Nephron progenitor cell (in vitro differentiated cells): ENCODE results near the gene ACSS3.
"Not testable (repeated sequence)": the region's sequence is repeated elsewhere in the genome, so short reads cannot be mapped to it uniquely, and the experiment has no call there.

ENCODE experiments used
- DNase-seq: peaks from one replicate; pipeline ENCODE4 v3.0.0; 2021
- H3K27ac Mint-ChIP-seq: 2 replicates; pipeline ENCODE4 v1.8.0; 2021; ENCODE audit warnings: mild to moderate bottlenecking, moderate library complexity, mixed read lengths
- H3K27me3 Mint-ChIP-seq: 2 replicates; pipeline ENCODE4 v1.8.0; 2021; ENCODE audit warnings: mild to moderate bottlenecking, low read depth, mixed read lengths; ENCODE audit not compliant: poor library complexity
- H3K36me3 Mint-ChIP-seq: 2 replicates; pipeline ENCODE4 v1.8.0; 2021; ENCODE audit warnings: low read depth, mixed read lengths
- H3K4me1 Mint-ChIP-seq: 2 replicates; pipeline ENCODE4 v1.8.0; 2021; ENCODE audit warnings: mixed read lengths
- H3K4me3 Mint-ChIP-seq: 2 replicates; pipeline ENCODE4 v1.8.0; 2021; ENCODE audit warnings: mild to moderate bottlenecking, moderate library complexity, mixed read lengths
- H3K9me3 Mint-ChIP-seq: 2 replicates; pipeline ENCODE4 v1.8.0; 2021; ENCODE audit warnings: mild to moderate bottlenecking, moderate library complexity, mixed read lengths
- TF ChIP-seq, protein P1 (sequence below): fragments of 200-600 bp; sonication (generic); IDR thresholded peaks from 2 replicates; pipeline ENCODE4 v1.5.0; 2021; ENCODE audit warnings: antibody characterized with exemption

The ACSS3 gene, protein sequence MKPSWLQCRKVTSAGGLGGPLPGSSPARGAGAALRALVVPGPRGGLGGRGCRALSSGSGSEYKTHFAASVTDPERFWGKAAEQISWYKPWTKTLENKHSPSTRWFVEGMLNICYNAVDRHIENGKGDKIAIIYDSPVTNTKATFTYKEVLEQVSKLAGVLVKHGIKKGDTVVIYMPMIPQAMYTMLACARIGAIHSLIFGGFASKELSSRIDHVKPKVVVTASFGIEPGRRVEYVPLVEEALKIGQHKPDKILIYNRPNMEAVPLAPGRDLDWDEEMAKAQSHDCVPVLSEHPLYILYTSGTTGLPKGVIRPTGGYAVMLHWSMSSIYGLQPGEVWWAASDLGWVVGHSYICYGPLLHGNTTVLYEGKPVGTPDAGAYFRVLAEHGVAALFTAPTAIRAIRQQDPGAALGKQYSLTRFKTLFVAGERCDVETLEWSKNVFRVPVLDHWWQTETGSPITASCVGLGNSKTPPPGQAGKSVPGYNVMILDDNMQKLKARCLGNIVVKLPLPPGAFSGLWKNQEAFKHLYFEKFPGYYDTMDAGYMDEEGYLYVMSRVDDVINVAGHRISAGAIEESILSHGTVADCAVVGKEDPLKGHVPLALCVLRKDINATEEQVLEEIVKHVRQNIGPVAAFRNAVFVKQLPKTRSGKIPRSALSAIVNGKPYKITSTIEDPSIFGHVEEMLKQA

DNA sequence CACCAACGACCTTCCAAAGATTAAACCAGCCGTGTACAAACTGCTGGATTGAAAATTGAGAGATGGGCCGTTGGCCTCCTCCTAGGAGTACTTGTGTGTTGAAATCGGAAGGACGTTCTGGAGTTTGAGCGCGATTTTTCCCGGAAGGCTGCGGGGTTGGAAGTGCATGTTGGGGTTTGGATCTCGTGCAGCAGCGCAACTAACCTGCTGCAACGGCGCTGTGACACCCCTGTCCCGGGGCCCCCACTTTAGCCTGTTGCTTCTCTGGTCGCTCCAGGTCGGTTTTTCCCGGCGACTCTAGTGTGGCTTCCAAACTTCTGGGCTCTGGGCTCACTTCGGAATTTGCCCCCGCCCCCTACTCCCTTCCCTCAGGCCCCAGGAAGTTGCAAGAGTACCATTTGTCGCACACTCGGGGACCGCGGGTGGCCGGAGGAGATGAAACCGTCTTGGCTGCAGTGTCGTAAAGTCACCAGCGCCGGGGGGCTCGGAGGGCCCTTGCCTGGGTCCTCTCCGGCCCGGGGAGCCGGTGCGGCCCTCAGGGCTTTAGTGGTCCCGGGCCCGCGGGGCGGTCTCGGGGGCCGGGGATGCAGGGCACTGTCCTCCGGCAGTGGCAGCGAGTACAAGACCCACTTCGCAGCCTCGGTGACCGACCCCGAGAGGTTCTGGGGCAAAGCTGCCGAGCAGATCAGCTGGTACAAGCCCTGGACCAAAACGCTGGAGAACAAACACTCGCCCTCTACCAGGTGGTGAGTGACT is at the start of gene ACSS3:
TSS of gene ACSS3 (plus strand) at position 394 of the 756 bp plus-strand sequence. CDS start at position 436, 42 bp downstream.
- TF ChIP-seq, protein P1, sequence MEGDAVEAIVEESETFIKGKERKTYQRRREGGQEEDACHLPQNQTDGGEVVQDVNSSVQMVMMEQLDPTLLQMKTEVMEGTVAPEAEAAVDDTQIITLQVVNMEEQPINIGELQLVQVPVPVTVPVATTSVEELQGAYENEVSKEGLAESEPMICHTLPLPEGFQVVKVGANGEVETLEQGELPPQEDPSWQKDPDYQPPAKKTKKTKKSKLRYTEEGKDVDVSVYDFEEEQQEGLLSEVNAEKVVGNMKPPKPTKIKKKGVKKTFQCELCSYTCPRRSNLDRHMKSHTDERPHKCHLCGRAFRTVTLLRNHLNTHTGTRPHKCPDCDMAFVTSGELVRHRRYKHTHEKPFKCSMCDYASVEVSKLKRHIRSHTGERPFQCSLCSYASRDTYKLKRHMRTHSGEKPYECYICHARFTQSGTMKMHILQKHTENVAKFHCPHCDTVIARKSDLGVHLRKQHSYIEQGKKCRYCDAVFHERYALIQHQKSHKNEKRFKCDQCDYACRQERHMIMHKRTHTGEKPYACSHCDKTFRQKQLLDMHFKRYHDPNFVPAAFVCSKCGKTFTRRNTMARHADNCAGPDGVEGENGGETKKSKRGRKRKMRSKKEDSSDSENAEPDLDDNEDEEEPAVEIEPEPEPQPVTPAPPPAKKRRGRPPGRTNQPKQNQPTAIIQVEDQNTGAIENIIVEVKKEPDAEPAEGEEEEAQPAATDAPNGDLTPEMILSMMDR: no peak
- Mint-ChIP-seq H3K36me3 (peaks cover 4% of the 10 kb centered on the region), H3K4me3 (peak within 1 kb of the TSS; percentile 92), H3K9me3 (no peaks in the 10 kb centered on the region), H3K27me3 (peaks cover 3% of the 10 kb centered on the region), H3K4me1 (peaks cover 59% of the 10 kb centered on the region), H3K27ac (peak within 1 kb of the TSS; percentile 93)
- peak; percentile 76 for DNase-seq

GRCh38 chr12:81034926-81035325 is 43.0 kb upstream of the ACSS3 start:
- TF ChIP-seq, protein P1: no peak
- Mint-ChIP-seq H3K27ac (no peak overlapping the region), H3K4me3 (no peak overlapping the region), H3K27me3 (no peaks in the 10 kb centered on the region), H3K36me3 (no peaks in the 10 kb centered on the region), H3K4me1 (no peaks in the 10 kb centered on the region), H3K9me3 (no peaks in the 10 kb centered on the region)
- no peak for DNase-seq

- DNase-seq: no peak
- H3K27ac Mint-ChIP-seq: no peak overlapping the region
- TF ChIP-seq, protein P1: no peak
- H3K4me3 Mint-ChIP-seq: no peak overlapping the region
- no peaks in the 10 kb centered on the region for H3K9me3 Mint-ChIP-seq
- H3K27me3 Mint-ChIP-seq: no peaks in the 10 kb centered on the region
- H3K4me1 Mint-ChIP-seq: no peaks in the 10 kb centered on the region
- no peaks in the 10 kb centered on the region for H3K36me3 Mint-ChIP-seq
These were observed 38.6 kb upstream of the ACSS3 start for GRCh38 chr12:81039231-81039630.

DNA sequence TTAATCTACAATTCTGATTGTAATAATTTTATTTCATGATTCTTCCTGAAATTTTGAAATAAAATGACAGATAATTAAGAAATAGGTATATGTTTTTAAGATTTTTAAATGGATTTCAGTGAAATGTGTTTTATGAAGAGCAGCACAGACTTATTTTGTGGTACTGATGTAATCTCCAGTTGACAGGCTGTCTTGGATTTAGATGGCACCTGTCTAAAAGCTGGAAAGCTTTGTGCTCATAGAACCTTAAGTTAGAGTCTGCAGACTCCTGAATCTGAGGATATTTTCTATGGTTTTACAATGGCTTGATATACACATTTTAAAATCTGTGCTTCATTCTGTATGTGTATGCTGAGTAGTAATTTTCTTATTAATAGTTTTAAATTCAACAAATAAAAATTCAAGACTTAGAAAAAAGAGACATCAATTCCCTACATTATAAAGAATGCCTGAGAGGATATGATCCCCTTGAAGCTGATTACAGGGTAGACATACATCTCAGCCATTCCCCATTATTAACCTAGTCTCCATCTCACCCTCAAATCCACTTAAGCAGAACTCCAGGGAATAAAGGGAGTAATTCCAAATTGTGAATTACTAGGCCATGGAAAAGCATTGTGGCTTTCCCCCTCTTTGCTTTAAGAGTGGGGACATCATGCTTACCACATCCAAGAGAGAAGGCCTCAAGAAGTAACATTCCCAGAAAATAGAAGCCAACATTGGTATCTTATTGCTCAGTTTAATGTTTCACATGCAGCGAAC is 33.7 kb upstream of the ACSS3 start:
- Mint-ChIP-seq H3K27ac (no peak overlapping the region), H3K27me3 (no peaks in the 10 kb centered on the region), H3K36me3 (no peaks in the 10 kb centered on the region), H3K4me1 (no peaks in the 10 kb centered on the region), H3K4me3 (no peak overlapping the region), H3K9me3 (peaks cover 7% of the 10 kb centered on the region)
- DNase-seq: no peak
- TF ChIP-seq, protein P1: no peak

- peaks cover 18% of the 10 kb centered on the region for H3K36me3 Mint-ChIP-seq
- H3K4me3 Mint-ChIP-seq, H3K4me1 Mint-ChIP-seq, H3K27me3 Mint-ChIP-seq, H3K27ac Mint-ChIP-seq, DNase-seq: not testable (repeated sequence)
- H3K9me3 Mint-ChIP-seq: peaks cover 61% of the 10 kb centered on the region
These were observed 12.9 kb upstream of the ACSS3 start for GRCh38 chr12:81064971-81065370.
